OCI-LY7 (cell line): Measurements from ENCODE around the gene EPHA8.

ENCODE experiments used
- EZH2phosphoT487 ChIP-seq: fragments of 200-600 bp; sonication (generic); IDR thresholded peaks from 2 replicates; pipeline ENCODE4 v1.6.1; 2018; ENCODE audit warnings: low read depth, borderline replicate concordance, mild to moderate bottlenecking, mixed run types, antibody characterized with exemption, low read length, moderate library complexity, mixed read lengths
- TF ChIP-seq, protein P1 (sequence below): fragments of 200-600 bp; sonication (generic); conservative IDR thresholded peaks from 2 replicates; pipeline ENCODE4 v1.5.1; 2014; ENCODE audit warnings: mild to moderate bottlenecking, antibody characterized with exemption, low read length, moderate library complexity, mixed read lengths

DNA sequence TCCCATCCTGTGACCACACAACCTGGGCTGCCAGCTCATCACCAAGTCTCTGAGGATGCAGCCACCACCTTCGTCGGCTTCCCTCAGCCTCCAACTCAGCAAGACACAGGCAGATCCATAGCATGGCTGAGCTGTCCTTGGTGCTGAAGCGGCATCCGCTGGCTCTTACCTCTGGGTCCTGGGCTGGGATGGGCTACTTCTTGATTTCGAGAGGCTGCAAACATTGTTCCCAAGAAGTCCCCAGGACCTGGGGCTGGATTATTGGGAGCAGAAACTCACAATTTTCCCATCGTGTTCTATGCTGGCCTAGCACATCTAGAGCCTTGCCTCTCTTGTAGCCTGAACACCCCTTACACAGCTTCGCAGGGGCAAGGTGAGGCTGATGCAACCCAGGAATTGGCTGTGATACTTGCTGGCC lies 48.2 kb downstream of the EPHA8 start:
- TF ChIP-seq, protein P1, sequence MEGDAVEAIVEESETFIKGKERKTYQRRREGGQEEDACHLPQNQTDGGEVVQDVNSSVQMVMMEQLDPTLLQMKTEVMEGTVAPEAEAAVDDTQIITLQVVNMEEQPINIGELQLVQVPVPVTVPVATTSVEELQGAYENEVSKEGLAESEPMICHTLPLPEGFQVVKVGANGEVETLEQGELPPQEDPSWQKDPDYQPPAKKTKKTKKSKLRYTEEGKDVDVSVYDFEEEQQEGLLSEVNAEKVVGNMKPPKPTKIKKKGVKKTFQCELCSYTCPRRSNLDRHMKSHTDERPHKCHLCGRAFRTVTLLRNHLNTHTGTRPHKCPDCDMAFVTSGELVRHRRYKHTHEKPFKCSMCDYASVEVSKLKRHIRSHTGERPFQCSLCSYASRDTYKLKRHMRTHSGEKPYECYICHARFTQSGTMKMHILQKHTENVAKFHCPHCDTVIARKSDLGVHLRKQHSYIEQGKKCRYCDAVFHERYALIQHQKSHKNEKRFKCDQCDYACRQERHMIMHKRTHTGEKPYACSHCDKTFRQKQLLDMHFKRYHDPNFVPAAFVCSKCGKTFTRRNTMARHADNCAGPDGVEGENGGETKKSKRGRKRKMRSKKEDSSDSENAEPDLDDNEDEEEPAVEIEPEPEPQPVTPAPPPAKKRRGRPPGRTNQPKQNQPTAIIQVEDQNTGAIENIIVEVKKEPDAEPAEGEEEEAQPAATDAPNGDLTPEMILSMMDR, result no peak
- no peak for TF ChIP-seq EZH2phosphoT487
